ELF-1 (cell line): ENCODE measurements around the gene DNAL1.

Experiments
- DNase-seq: peaks from one replicate; pipeline ENCODE4 v3.0.0-alpha.2; 2016; ENCODE audit warnings: low read depth, low spot score

DNAL1 gene

GRCh38 chr14:73724696-73725095 lies 79.9 kb downstream of the DNAL1 start:
- no peak for DNase-seq

GRCh38 chr14:73725116-73726024 lies 80.6 kb downstream of the DNAL1 start:
- no peak for DNase-seq

GRCh38 chr14:73726025-73726961 lies 81.5 kb downstream of the DNAL1 start:
- DNase-seq: no peak

GRCh38 chr14:73727166-73727565 lies 82.4 kb downstream of the DNAL1 start:
- no peak for DNase-seq

GRCh38 chr14:73728717-73729330 lies 84.0 kb downstream of the DNAL1 start:
- peak; percentile 90 for DNase-seq

- DNase-seq: no peak
Measured at GRCh38 chr14:73729556-73730265, 84.9 kb downstream of the DNAL1 start.

- DNase-seq: no peak
Measured at GRCh38 chr14:73731111-73731510, 86.3 kb downstream of the DNAL1 start.

- DNase-seq: no peak
Measured at GRCh38 chr14:73732006-73732405, 87.2 kb downstream of the DNAL1 start.

- no peak for DNase-seq
Measured at GRCh38 chr14:73736842-73737241, 92.1 kb downstream of the DNAL1 start.

- DNase-seq: no peak
Measured at GRCh38 chr14:73738518-73739173, 93.9 kb downstream of the DNAL1 start.

GRCh38 chr14:73739174-73739898 lies 94.5 kb downstream of the DNAL1 start:
- no peak for DNase-seq

GRCh38 chr14:73739899-73740617 lies 95.3 kb downstream of the DNAL1 start:
- no peak for DNase-seq

- DNase-seq: peak; percentile 92
Measured at GRCh38 chr14:73740618-73741326, 96.0 kb downstream of the DNAL1 start.

GRCh38 chr14:73741386-73741875 lies 96.6 kb downstream of the DNAL1 start:
- DNase-seq: peak; percentile 83

- DNase-seq: peak; percentile 47
Measured at GRCh38 chr14:73741876-73742519, 97.2 kb downstream of the DNAL1 start.

- DNase-seq: no peak
Measured at GRCh38 chr14:73742520-73743238, 97.9 kb downstream of the DNAL1 start.

- no peak for DNase-seq
Measured at GRCh38 chr14:73743431-73743931, 98.7 kb downstream of the DNAL1 start.
